Measurements from ENCODE around the gene RALGPS1.

Gene RALGPS1

DNA sequence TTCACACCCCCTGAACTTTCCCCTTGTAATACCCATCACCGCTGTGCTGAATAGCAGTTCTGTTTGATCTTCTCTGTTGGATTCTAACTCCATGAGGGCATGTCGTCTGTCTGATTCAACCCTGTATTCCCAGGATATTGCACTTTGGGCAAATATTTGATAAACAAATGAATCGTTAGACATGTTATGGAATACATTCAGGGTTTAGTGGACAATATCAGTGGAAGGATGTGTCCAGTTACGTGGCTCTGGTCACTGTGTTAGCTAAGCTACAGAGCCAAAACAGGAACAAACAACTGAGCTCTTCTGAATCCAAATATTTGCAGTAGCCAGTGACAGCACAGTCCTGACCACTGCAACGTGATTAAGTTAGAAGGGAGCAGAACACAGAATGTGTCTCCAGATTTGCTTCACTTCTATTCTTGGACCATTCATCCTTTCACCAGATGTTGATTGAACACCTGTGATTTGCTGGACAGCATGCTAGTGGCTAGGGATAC is 194.7 kb downstream of the RALGPS1 start:
- TF ChIP-seq, protein P1, sequence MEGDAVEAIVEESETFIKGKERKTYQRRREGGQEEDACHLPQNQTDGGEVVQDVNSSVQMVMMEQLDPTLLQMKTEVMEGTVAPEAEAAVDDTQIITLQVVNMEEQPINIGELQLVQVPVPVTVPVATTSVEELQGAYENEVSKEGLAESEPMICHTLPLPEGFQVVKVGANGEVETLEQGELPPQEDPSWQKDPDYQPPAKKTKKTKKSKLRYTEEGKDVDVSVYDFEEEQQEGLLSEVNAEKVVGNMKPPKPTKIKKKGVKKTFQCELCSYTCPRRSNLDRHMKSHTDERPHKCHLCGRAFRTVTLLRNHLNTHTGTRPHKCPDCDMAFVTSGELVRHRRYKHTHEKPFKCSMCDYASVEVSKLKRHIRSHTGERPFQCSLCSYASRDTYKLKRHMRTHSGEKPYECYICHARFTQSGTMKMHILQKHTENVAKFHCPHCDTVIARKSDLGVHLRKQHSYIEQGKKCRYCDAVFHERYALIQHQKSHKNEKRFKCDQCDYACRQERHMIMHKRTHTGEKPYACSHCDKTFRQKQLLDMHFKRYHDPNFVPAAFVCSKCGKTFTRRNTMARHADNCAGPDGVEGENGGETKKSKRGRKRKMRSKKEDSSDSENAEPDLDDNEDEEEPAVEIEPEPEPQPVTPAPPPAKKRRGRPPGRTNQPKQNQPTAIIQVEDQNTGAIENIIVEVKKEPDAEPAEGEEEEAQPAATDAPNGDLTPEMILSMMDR (IDR thresholded peaks at IDR 0.05): no peak

DNA sequence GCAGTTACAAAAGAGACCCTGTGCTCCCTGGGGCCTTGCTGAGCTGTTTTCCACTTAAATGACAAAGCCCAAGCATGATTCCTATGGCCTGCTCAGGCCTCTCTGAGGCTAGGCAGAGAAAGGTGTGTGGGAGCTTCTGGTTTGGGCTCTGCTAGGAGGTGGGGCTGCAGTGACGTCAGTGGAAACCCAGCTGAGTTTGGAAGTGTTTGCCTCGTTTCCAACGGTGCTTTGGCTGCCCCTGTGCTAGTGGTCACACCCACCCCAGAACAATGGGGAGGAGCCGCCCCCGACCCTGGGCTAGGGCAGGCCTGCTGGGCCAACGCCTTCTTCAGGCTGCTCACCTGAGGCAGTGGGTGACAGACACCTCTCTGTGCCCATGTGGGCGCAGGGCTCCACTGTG is 197.5 kb downstream of the RALGPS1 start:
- TF ChIP-seq, protein P1 (IDR thresholded peaks at IDR 0.05): no peak

DNA sequence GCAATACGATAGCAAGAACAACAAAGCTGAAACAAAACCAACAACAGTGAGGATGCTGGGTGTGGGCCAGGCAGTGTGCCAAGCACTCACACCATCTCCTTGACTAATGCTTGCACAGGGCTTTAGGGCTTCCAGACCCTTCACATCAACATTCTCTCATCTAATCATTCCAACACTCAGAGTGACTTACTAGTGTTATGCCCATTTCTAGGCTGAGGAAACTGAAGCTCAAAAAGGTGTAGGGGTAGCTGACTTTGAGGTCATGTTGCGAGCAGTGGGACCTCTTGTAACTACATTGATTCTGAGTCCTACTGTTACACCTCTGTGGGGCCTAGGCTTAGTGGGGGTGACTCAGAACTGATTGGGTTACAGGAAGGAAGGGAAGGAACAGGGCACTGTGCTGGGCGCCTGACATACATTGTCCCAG is 198.2 kb downstream of the RALGPS1 start:
- TF ChIP-seq, protein P1 (IDR thresholded peaks at IDR 0.05): no peak

DNA sequence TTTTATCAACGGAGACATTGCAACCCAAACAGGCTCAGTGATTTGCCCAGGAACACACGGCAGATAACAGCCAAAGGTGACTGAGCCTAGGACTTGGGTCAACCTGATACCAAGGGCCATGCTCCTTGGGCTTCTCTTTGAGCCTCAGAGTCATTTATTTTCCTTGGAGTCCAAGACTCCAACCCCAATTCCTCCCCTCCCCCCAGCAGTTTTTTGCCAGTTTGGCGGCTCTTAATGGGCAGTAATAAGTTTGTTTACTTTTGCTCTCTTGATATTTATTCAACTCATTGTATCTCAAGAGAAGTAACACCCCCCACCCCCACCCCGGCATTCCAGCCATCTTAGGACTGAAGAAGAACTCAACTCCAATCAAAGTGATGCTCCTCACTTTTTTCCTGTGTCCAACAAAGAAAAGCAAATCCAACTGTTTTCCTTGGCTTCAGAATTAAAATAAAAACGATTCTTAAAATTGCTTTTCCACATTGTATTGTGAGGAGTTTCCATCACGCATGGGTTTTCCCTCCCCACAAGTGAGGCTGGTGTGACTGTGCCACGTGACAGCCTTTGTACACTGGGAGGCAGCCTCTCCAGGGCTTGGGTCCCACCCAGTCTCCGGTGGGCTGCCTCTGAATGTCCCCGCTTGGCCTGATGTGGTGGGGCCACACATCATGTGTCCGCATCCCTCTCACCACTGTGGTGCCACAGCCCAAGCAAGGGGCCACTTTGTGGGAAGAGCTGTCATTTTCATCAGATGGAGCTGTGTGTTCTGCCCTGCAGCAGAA is 198.8 kb downstream of the RALGPS1 start:
- TF ChIP-seq, protein P1 (IDR thresholded peaks at IDR 0.05): no peak

DNA sequence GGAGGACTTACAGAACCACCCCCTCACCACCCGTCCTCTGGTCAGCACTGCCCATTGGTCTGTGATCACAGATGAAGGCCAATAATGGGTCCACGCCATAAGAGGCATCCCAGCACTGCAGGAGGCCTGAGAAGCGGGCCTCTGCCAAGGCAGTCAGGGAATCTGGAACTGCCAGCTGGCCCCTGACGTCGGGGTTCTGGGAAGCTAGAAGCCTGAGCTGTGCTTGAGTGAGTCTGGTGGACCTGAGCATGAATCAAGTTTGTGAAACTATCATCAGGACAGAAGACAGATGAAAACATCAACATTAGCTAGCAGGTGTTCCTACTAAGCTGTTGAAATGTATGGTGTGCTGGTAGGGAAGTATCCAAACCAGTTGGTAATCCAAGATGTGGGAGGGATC is 200.0 kb downstream of the RALGPS1 start:
- TF ChIP-seq, protein P1 (IDR thresholded peaks at IDR 0.05): no peak

DNA sequence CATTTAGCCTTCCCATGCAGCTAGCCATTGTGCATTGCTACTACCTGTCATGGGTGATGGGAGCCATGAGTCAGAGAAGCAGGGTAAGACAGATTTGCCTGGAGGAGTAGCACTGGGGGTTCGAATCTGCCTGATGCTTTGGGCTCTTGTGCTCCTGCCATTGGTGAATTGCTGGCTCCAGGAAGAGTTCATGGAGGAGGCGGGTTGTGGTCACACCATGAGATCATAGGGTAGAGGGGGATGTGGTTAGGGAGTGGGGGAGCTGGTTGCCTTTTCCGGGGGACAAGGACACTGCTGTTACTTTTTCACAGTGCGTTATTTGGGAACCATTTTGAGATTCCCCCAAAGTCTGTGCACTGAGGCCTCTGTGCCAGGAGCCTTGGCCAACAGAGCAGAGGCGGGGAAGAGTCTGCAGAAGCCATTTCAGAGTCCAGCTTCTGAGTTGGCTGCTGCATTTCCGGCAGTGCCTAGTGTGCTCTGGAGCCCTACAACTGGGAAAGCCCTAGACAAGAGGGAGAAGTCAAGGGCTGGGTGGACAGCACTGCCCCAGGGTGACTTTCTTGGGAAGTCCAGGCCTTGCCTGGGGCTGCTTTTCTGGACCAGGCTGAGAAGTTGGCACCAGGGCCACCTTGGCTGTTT is 201.6 kb downstream of the RALGPS1 start:
- TF ChIP-seq, protein P1 (IDR thresholded peaks at IDR 0.05): no peak

DNA sequence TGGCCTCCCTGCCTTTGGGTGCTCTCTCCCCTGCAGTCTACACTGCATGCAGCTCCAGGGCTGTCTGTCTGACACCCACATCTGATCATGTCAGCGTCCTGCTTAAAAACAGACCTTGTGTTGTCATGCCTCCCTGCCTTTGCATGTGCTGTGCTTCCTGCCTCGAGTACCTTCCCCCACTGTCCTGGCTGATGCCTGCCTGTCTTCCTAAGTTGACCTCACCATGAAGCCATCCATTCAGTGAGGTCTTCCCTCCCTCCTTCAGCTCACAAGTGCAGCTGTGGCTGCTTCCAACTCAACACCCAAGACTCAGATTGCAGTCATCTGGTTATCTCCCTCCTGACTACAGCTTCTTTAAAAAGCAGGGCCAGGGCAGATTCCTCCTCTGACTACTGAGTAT is 202.4 kb downstream of the RALGPS1 start:
- TF ChIP-seq, protein P1 (IDR thresholded peaks at IDR 0.05): no peak
